HL-60/S4 (cell line): ENCODE results near the gene PRDM5.

ENCODE experiments used
- in situ Hi-C: fragments of 300-500 bp; cut with MboI; formaldehyde crosslinking; loops from 2 replicates; pipeline ENCODE4 v1.14.3; 2022; ENCODE audit warnings: low sequenced_read_pairs

Gene PRDM5

DNA sequence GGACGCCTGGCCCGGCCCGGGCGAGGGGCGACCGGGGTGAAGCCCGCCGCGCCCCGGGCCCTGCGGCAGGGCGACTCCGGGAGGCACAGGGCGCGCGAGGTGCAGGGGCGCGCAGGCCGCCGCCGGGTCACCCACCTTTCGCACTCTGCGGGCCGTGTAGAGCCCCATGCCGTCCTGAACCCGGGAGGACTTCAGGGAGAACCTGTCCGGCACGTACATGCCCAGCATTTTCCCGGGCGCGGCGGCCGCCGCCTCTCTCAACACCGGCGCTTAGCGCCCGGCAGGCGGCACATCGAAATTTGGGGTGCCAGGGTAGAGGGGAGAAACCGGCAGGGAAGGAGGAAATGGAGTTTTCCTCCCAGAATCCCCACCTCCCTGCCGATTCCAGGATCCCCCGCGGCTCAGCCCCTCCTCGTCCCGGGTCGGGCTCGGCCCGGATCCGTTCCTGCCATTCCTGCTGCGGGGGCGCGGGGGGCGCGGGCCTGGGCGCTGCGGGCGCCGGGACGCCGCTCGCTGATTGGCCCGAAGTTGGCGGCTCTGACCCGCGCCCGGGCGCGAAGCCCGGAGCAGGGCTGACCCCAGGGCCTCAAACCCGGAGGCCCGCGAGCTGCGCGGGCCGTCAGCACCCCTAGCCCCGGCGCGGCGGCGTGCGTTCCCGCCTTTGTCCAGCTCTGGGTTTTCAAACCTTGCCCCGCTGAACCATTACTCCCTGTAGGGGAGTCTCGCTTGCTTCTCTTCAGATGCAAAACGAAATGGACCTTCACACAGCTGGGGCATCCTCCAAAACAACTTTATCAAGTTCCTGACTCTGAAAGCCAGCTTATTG lies at the start of gene PRDM5:
Gene PRDM5, minus strand, starts transcription at position 346 of the 826 bp plus-strand sequence. Its CDS starts 118 bp downstream, at position 228.
- in situ Hi-C loops, result no loop called here

DNA sequence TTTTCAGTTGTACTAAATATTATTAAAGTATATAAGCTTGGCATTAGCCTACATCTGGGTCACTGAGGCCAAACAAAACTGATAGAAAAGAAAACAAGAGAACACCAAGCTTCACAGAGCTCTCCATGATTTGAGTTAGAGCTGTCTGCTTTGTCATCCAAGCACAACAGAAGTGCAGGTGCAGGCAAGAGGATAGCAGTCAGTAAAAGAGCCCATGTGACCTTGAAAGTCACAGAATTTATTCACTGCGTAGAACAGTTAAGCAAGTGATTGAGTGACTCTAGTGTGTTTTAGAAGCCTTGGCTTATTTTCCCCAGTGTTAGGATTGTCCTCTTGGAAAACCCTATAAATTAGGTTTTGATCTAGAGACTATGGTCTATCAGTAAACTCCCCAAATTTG lies 49.4 kb upstream of the PRDM5 start:
- in situ Hi-C loops, result no loop called here

DNA sequence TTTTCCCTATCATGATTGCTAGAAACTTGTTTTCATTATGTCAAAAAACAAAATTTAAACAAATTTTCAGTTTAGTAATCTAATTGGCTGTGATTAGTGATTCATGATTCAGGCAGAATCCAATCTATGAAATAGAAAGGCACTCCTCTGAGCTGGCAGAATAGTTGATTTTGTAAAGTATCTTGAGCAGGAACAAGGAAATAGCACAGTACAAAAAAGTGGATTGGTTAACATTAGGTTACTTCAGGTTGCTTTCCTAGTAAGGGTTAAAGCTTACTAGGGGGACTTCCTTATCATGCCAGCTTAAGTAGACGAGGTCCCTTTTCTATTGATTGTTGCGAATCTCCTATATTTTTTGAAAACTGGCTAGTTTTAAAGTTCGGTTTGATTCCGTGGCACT lies 43.4 kb upstream of the PRDM5 start:
- in situ Hi-C loops, result no loop called here

DNA sequence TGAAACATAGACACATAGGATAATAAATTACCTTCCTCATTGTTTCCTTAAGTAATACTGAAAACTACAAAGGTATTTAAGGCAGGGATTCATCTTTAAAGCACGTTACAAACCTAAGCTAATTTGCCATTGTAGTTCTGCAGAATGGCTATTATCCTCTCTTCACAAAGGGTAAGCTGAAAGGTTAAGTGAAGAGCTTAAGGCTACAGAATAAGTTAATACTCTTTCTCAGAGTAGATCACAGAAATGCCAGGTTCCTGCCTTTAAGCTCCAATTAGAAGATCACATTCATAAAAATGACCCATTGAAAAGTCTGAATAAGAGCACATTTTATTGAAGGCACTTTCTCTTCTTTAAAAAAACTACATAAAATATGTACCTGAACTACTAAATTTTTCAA lies 42.1 kb upstream of the PRDM5 start:
- in situ Hi-C loops, result no loop called here

DNA sequence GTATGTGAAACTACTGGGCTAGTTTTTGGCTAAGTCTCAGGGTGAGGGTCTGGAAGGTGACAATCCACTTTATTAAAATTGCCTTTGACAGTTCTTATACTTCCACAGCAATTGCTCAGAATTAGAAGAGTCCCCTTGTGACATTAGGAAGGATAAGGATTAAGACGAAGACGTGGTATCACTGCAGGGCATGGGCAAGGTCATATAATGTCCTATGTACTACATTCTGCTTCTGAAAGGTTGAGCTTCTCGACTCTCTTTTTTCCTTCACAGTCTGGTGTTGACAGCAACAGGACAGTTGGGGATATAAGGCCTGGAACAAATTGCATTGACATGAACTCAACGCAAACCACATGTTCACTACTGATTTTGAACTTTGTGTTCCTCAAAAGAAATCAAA lies 40.9 kb upstream of the PRDM5 start:
- in situ Hi-C loops, result no loop called here

DNA sequence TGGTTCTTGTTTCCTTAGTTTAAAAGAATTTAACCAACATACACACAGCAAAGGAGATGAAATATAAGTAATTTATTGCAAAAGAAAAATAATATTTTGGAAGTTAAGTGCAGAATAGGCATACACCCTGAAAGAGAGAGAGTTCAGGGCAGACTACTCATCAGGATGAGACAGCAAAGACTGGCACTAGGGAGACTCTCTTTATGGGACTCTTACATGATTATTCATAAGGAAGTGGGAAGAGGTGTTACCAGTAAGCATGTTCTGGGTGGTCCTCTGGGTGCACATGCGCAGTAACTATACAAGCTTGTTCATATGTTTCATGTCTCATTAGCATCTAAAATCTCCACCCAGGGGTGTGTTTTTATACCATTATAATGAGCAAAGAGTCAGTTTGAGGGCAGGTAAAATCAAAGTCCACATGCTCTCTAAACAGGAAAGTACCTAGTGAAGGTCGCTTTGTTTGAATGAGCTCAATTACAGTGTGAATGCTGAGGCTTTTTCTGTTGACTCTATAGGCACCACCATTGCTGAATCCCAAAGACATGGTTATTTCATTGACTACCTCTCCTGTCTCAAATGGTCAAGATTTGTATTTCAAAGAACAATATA lies 38.2 kb upstream of the PRDM5 start:
- in situ Hi-C loops, result no loop called here

DNA sequence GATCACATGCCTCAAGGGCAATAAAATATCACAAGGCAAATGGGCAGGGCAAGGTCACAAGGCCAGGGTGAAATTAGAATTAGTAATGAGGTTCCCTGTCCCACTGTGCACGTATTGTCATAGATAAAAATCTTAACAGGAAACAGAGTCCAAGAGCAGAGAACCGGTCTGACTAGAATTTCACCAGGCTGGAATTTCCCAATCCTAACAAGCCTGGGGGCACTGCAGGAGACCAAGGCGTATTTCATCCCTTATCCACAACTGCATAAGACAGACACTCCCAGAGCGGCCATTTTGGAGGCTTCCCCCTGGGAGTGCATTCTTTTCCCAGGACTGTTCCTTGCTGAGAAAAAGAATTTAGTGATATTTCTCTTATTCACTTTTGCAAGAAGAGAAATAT lies 25.9 kb upstream of the PRDM5 start:
- in situ Hi-C loops, result no loop called here

DNA sequence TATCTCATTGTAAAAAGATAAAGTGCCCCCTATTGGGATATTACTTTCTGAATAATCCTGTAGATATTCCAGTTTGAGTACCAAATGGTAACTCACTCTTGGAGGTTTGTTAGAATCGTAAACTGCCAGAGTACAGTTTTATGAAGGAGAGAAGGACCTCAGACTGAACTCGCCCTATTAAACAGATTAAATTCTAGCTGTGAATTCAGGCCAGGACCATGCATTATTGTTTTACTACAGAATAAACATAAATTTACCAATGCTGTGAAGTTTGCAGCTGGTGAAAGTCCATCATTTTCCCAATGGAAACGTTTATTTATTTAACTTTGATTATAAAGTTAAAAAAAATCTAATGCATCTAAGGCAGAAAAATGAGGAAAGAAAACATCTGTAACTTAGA lies 20.2 kb upstream of the PRDM5 start:
- in situ Hi-C loops, result no loop called here

DNA sequence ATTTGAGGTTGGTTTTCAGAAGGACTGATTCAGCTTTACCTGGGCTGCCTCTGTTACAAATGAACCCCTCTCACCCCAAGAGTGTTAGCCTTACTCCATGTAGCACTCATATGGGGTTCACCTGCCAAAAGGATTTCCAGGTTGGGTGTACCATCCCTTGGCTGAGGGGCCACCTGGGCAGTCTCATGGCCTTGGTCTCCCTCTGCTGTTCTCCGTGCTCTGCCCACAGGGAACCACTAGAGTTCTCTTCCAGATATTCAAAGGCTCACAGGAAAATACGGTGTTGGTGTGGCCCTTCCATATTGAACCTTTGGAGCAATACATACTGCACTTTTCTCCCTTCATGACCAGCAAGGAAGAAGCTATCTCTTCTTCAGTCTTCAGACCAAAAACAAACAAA lies 18.0 kb upstream of the PRDM5 start:
- in situ Hi-C loops, result no loop called here

DNA sequence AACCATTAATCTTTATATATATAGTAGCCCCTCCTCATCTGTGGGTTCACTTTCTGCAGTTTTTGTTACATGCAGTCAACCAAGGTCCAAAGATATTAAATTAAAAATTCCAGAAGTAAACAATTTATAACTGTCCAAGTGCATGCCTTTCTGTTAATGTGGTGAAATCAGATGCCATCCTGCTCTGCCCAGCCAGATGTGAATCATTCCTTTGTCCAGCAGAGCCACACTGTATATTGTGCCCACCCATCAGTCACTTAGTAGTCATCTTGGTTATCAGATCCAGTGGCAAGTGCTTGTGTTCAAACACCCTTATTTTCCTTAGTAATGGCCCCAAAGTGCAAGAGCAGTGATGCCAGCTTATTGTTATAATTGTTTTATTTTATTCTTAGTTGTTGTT lies 17.2 kb upstream of the PRDM5 start:
- in situ Hi-C loops, result no loop called here

DNA sequence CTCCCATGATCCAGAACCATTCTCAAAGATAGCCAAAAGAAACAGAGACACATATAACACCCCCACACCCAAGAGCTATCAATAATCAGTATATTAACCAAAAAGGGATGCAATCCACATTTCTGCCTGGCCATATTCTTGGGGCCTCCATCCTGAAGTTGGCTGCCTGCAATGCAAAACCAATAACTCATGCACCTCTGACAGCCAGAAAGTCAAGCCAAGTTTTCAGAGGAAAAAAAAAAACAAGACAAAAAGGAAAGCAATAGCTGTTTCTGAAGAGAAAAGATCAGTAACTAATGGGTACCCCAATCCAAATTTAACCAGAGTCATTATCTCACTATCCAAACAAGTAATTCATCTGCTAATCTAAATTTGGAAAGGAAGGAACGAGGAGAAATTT lies 7.3 kb upstream of the PRDM5 start:
- in situ Hi-C loops, result no loop called here

DNA sequence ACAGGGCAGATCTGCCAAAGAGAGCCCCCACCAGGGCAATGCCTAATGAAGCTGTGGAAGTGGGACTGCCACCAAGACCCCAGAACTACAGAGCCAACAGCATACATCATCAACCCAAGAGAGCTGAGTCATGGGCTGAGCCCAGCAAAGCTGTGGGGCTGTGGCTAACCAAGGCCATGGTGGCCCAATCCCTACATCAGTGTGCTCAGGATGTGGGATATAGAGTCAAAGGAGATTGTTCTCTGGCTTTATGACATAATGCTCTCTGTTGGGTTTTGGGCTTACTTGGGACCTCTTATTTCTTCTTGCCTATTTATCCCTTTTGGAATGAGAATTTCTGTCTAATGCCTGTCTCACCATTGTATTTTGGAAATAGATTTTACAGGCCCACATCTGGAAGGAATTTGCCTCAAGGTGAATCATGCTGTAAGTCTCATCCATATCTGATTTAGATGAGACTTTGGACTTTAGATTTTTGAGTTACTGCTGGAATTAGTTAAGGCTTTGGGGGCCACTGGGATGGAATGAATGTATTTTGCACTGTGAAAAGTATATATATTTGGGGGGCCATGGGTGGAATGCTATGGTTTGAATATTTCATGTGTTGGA lies 5.4 kb upstream of the PRDM5 start:
- in situ Hi-C loops, result no loop called here

DNA sequence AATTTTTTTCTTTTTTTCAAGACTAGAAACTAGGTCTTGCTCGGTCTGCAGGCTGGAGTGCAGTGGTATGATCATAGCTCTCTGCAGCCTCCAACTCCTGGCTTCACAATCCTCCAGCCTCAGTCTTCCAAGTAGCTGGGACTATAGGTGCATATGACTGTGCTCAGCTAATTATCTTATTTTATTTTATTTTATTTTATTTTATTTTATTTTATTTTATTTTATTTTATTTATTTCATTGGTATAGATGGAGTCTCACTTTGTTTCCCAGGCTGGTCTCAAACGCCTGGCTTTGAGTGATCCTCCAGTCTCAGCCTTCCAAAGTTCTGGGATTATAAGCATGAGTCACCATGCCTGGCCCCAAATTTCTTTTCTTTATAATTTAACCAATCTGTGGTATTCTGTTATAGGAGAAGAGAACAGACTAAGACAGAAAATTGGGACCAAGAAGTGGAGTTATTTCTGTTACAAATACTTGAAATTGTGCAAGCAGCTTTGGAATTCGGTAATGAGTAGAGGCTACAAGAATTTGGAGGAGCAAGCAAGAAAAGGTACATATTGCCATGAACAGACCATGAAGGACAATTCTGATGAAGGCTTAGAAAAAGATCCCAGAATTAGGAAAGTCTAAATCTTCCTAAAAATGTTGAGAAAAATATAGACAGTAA lies 4.0 kb upstream of the PRDM5 start:
- in situ Hi-C loops, result no loop called here

DNA sequence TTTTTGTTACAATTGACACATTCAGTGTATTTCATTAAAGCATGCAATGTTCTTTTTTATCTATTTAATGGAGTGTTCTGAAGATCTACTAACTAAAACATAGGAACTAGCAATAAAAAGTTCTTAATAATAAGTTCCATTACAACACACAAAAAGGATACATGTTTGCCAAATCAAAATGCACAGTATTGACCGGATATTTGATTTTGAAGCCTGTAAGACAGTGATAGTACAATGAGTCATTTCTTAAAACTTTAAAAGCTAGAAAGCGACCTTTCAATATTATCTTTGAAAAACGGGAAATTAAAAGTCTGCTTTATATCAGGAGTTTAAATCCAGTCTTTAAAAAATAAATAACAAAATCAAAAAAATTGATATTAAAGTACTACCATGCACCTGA lies 2.4 kb upstream of the PRDM5 start:
- in situ Hi-C loops, result no loop called here

DNA sequence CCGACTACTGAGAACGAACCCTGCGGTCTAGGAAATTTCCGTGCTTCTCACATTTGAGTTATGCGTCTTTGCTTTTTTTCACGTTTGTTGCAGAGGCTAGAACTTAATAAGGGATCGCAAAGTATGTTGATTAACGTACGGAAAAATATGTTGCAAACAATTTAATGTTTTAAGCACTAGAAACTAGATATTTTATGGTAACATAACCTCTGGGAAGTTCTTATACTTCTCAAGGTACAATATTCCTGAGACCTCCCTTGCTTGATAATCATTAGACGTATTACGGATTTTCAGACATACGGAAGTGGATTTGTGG lies 639 bp upstream of the PRDM5 start:
- in situ Hi-C loops, result no loop called here

DNA sequence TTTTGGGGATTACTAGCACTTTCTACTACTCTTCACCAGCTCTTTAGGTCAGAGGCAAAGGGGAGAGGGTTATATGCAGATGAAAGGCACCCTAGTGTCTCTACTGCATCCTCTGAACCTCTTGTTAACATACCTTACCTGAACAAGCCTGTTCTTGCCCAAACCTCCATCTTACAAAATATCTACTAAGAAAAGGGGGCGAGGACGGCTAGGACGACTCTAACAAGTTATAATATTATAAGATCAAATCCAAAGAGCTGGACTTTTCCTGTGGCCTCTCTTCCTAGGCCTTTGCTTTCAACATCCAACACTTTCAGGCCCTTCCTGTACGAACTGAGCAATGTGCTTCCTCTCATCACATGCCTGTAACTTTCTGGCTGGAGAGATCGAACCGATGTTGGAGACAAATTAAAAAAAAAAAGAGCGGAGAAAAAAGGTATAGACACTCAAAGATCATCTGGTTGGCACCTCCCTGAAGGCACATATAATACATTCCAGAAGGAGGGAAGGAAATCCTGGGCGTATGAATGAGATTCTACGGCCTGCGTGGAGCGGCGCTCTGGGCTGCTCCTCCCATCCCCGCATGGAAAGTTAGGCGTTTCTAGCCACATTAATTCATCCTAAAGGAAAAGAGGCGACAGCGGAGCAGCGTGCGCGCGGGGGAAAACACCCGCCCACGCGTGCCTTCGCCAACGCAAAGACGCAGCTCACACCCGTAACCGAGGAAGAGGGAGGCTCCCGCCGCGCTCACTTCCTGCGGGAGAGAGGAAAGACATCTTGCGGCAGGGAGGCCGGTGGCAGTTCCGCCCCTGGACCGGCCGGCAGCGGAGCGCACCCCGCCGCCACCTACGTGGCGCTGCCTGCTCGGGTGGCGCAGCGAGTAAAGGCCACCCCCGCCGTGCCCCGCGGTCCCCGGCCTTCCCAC lies 808 bp downstream of the PRDM5 start:
- in situ Hi-C loops, result no loop called here

DNA sequence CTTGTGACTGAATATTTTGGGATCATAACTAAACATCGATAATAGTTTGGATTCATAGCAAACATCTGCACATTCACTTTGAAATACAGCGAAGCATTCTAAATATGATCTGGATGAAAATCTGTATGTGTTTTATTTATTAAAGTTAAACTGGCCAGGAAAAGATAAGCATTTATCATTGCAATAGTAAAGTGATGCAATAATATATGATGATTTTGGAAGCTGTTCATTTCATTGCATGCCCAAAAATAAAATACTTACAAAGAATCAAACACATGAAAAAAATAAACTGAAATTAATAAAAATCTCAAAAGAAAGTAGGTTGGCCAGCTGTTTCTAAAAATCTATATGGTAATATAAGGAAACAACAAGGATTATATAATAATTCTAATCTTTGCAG lies 1.9 kb downstream of the PRDM5 start:
- in situ Hi-C loops, result no loop called here

DNA sequence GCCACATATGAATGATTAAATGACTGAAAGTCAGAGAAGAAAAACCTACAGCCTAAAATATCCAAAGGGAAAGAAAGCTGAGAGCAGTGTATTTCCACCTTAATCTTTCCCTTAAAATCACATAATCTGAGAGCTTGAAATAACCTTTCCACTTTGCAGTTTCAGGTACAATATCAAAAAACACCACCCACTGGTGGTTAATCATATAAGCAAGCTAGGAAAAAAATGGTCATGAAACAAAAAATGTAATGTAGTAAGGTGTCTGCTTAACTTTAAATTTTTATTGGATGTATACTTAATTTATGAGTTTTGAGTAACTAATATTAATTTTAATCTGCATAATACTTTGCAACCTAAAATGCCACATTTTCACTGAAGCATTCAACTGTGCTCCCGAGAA lies 3.2 kb downstream of the PRDM5 start:
- in situ Hi-C loops, result no loop called here

DNA sequence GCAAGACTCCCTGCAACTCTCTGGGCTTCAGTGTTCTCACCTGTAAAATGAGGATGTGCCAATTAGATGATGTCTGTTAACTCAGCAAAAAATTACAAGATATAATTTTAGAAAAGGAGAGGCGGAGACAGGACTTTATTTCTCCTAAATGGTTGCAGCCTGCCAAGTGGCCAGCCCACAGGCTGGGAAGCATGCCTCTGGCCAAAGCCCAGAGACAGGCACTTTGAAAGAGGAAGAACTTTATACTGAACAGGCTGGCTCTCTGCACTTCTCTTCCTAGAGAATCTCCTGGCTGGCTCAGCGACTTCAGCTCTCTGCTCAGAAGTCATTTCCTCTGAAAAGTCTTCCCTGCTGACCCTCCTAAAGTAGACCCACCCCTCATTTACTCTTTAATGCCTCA lies 3.7 kb downstream of the PRDM5 start:
- in situ Hi-C loops, result no loop called here

DNA sequence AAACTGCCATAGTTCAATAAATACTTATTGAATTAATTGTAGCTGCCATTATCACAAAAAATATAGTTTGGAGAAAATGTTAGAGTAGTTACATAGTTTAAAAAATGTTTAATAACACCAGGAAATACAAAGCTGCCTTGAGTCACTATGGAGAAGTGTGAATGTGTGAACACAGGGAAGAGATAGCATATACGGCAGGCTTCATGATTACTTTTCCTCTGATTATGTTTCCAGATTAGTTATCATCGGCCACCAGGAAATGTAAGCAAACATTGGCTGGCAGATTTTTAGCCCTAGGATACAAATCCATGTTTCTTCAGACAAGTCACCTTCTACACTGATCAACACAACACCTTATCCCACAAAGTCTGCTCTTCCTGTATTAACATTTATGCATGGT lies 4.4 kb downstream of the PRDM5 start:
- in situ Hi-C loops, result no loop called here

DNA sequence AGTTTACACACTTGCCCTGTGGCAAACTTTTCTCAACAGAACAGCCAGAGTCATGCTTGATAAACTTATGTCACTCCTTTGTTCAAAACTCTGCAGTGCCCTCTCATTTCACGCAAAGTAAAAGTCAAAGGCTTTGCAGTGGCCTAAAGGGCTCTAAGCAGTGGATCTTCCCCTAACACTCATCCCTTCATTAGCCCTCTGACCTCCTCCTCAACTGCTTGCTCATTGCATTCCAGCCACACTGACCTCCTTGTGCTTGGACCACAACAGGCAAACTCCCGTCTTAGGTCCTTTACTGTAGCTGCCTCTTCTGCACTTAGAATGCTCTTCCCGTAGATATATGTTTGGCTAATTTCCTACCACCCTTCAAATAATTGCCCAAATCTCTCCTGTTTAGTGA lies 5.6 kb downstream of the PRDM5 start:
- in situ Hi-C loops, result no loop called here
